22Rv1 (cell line): ENCODE measurements around the gene FIBCD1.
"Not testable (repeated sequence)": the region's sequence is repeated elsewhere in the genome, so short reads cannot be mapped to it uniquely, and the experiment has no call there.

Experiments used
- H3K27ac ChIP-seq: fragments of 450-650 bp; 2 replicates; pipeline ENCODE4 v1.5.1; 2017
- ZFX ChIP-seq: fragments of 450-650 bp; IDR thresholded peaks from 2 replicates; pipeline ENCODE4 v1.6.1; 2017; ENCODE audit warnings: antibody characterized with exemption, borderline replicate concordance
- TF ChIP-seq, protein P1 (sequence below): fragments of 450-650 bp; IDR thresholded peaks from 2 replicates; pipeline ENCODE4 v1.5.1; 2017; ENCODE audit warnings: mild to moderate bottlenecking

FIBCD1 gene

DNA sequence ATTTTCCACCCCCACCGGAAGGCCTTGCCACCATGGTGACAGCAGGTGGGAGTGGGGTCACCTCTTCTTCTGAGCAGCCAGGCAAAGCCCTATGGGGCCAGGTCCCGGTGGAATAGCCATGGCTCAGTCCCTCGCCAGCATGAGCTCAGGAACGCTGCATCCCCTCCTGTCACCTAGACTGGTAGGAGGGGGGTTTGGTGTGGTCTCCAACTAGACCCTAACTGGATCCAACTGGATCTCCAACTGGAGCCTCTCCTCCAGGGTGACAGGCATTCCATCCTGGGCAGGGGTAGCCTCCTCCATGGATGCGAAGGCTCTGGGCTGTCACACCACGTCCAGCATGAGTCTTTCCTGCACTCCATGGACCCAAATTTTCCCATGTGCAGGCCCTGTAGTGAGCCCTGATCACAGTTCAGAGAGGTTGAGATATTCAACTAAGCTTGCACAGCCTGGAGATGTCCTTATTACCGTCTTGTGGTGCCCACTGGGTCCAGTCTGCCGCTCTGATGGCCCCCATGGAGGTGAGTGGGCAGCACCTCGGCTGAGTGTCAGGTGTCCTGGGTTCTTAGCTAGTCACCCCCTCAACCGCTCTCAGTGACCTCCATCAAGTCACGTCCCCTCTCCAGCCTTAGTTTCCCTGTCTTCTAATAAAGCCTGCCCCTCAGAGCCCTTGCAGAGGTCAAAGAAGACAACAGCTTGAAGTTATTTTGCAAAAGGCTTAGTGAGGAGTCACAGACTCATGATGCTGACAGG is 18.6 kb upstream of the FIBCD1 start:
- TF ChIP-seq, protein P1, sequence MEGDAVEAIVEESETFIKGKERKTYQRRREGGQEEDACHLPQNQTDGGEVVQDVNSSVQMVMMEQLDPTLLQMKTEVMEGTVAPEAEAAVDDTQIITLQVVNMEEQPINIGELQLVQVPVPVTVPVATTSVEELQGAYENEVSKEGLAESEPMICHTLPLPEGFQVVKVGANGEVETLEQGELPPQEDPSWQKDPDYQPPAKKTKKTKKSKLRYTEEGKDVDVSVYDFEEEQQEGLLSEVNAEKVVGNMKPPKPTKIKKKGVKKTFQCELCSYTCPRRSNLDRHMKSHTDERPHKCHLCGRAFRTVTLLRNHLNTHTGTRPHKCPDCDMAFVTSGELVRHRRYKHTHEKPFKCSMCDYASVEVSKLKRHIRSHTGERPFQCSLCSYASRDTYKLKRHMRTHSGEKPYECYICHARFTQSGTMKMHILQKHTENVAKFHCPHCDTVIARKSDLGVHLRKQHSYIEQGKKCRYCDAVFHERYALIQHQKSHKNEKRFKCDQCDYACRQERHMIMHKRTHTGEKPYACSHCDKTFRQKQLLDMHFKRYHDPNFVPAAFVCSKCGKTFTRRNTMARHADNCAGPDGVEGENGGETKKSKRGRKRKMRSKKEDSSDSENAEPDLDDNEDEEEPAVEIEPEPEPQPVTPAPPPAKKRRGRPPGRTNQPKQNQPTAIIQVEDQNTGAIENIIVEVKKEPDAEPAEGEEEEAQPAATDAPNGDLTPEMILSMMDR, result no peak
- TF ChIP-seq ZFX, result no peak
- H3K27ac ChIP-seq, result no peak overlapping the region

DNA sequence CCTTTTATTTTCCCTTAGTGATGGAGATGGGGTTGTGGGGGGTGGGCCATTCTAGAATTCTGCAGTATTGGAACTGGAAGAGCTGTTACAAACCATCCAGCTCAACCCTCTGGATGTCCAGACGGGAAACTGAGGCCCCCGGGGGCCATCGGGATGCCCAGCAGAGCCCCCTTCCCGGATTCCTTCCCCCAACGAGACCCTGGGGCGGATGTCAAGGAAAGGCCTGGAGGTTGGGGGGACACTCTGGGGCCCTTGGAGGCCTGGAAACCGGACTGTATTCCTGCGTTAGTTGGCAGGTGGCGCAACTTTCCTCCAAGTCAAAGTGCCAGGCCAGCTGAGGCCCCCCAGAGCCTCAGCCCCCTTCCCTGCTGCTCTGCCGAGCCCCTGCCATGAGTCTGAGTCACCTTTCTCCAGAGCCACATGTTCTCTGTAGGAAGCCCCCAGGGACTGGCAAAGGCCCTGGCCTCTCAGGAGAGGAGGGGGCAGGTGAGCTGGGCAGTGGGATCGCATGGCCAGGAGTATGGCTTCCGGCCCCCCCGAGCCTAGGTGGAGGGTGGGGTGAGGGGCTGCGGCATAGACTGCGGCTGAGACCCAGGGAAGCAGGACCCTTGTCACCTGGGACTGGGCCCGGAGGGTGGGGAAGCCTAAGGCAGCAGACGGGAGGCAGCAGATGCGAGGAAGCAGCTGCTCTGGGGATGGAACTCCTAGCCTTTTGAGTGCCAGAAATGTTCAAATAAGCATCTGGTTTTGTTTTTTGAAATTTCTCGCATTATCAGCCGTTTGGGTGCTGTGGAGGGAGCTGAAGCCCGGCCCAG is 17.8 kb upstream of the FIBCD1 start:
- H3K27ac ChIP-seq, result no peak overlapping the region
- TF ChIP-seq ZFX, result no peak
- TF ChIP-seq, protein P1, result no peak

DNA sequence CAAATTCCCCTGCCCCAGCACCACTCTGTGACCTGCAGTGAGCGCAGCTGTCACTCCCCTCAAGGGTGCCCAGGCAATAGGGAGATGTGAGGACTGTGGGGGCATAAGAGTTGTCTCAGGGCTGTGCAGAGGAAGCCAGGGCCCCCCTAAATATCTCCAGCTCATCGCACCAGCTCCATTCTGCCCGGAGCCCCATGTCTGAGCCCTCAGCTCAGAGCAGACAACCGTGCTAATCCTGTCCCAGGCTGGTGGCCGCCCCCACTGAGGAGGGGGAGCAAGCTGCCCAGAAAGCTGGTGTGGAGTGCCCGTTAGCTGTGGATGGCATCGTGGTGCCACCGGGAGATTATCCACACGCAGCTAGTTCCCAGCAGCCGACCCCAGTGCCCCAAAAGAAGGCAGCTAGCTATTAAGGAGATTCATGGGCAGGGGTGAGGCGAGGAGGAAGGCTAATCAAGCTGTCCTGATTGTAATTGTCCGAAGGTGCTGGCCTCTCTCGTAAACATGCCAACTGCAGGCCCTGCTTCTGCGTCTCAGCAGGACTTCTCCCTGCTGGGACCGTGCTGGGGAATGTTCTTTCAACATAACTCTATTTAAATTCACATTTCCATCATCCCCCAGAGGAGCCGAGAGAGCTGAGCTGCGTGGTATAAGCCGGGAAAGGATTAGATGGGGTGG is 17.0 kb upstream of the FIBCD1 start:
- no peak for TF ChIP-seq ZFX
- TF ChIP-seq, protein P1, result no peak
- no peak overlapping the region for H3K27ac ChIP-seq

DNA sequence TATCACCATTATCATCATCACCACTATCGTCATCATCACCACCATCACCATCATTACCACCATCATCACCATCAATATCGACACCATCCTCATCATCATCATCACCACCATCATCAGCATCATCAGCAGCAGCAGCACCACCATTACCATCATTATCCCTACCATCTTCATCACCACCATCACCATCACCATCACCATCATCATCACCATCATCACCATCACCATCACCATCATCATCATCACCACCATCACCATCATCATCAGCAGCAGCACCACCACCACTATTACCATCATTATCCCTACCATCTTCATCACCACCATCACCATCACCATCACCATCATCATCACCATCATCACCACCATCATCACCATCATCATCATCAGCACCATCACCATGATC is 15.9 kb upstream of the FIBCD1 start:
- not testable (repeated sequence) for H3K27ac ChIP-seq

DNA sequence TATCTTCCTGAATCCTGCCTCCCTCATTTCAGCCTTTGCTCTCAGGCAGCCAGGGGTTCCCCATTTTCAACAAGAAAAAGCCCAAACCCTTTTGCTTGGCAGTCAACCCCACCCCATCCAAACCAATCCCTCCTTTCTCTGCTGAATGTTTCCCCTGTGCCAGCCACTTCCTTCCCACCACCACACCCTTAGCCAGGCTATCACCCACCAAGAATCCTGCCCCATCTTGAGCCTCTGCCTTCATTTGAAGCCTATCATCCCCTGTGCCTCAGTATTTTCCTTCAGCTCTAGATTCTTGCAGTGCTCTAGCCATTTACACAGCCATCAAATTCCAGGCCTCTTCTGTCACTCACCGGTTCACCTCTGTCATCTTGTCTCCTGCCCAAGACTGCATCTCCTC is 15.3 kb upstream of the FIBCD1 start:
- TF ChIP-seq, protein P1, result no peak
- H3K27ac ChIP-seq, result no peak overlapping the region

DNA sequence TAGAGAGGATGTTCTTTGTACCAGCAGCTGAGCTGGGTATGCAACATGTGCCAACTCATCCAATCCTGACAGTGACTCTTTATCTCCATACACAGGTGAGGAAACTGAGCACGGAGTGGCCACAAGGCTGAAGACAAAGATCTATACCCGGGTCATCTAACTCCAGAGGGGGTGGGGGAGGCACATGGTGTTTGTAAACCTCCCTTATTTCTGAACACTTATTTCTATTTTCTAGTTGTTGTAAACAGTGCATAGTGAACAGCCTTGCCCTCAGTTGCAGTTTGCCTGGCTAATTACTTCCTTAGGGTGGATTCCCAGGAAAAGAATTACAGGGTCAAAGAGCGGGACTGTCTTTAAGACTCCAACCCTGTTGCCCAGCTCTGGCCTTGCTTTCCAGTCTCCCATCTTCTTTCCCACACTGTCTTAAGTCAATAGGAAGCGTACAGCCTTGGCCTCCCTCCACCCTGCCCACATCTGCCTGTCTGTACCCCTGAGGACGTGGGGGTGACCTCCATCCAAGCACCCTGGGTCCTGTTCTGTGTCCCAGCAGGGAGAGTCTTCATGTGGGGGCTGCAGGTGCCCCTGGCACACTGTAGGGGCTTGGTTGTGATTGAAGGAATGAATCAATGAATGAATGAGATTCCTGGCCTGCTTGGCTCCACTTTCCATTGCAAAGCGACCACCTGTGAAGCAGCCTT is 13.2 kb upstream of the FIBCD1 start:
- TF ChIP-seq, protein P1, result no peak
- no peak for TF ChIP-seq ZFX
- H3K27ac ChIP-seq, result no peak overlapping the region

DNA sequence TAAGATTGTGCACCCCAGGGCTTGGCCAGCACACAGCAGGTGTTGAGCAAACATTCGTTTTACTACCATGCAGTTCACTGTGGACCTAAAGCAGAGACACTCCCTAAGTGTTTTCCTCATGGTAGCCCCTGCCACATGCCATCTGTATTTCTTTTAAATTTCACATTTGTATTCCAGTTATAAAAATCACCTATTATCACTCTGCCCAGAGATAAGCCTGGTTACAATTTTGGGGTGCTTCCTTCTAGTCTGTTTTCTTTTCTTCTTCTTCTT is 10.9 kb upstream of the FIBCD1 start:
- TF ChIP-seq, protein P1, result no peak
- no peak overlapping the region for H3K27ac ChIP-seq
